Sigmoid colon (tissue), 7 donors: Measurements from ENCODE around the gene KLHL29. TPM values are rescaled to one million over a fixed set of nuclear protein-coding genes. Genes with fewer than 3 reads are reported as not detected.

Source experiments
- DNase-seq: peaks from one replicate; pipeline ENCODE4 v3.0.0-alpha.2; 2019
- H3K27ac ChIP-seq, 4 donors: fragments of 200-600 bp; sonication (generic); one replicate each; pipeline ENCODE4 v1.5.1; 2016 to 2019; ENCODE audit warnings: mild to moderate bottlenecking in 1 of 4
- H3K27me3 ChIP-seq, 3 donors: fragments of 200-600 bp; sonication (generic); one replicate each; pipeline ENCODE4 v1.5.1; 2019; ENCODE audit warnings: mild to moderate bottlenecking in 1 of 3
- H3K36me3 ChIP-seq, 4 donors: fragments of 200-600 bp; sonication (generic); one replicate each; pipeline ENCODE4 v1.5.1; 2016 to 2019
- H3K4me1 ChIP-seq, 4 donors: fragments of 200-600 bp; sonication (generic); one replicate each; pipeline ENCODE4 v1.5.1; 2017 to 2019
- H3K4me3 ChIP-seq, 4 donors: fragments of 200-600 bp; sonication (generic); one replicate each; pipeline ENCODE4 v1.5.1; 2017 to 2019; ENCODE audit warnings: mild to moderate bottlenecking in 2 of 4, moderate library complexity in 1 of 4
- H3K9me3 ChIP-seq, 4 donors: fragments of 200-600 bp in 3 of 4; sonication (generic) in 3 of 4; one replicate each; pipeline versions ENCODE4 v1.5.1 to v1.6.1; 2013 to 2019
- EP300 ChIP-seq, 4 donors: sonication (generic); formaldehyde crosslinking; IDR thresholded peaks; one replicate each; pipeline ENCODE4 v1.6.1; 2017; ENCODE audit warnings: antibody characterized with exemption in 4 of 4
- POLR2A ChIP-seq, 2 donors: fragments of 450-650 bp; IDR thresholded peaks; one replicate each; pipeline ENCODE4 v1.6.1; 2016; ENCODE audit warnings: antibody characterized with exemption in 2 of 2, mild to moderate bottlenecking in 2 of 2, moderate library complexity in 2 of 2
- POLR2AphosphoS5 ChIP-seq, 4 donors: sonication (generic); formaldehyde crosslinking; IDR thresholded peaks; one replicate each; pipeline ENCODE4 v1.6.1; 2017; ENCODE audit warnings: antibody characterized with exemption in 4 of 4
- WGBS, 2 donors: extraction: QIAGEN DNeasy Blood & Tissue Kit; methylation state at CpG; one replicate each; pipeline ENCODE4 v1.1.7; 2013; 5-methylcytosine and 5-hydroxymethylcytosine counted together
- intact Hi-C: fragments of 100-400 bp; cut with DNase I; formaldehyde crosslinking; loops from one replicate; pipeline ENCODE4 v1.15.1; 2023
- polyA plus RNA-seq, 3 donors: library from polyadenylated mRNA; stranded (reverse); fragments of 200-250 nt; gene quantifications; one replicate each; pipeline ENCODE4 v1.2.3, GENCODE V29; 2013
- total RNA-seq, 4 donors: library from RNA; depleted of rRNA; stranded (reverse); fragments of >200 nt; gene quantifications; one replicate each; pipeline ENCODE4 v1.1.0, GENCODE V29; 2016
- TF ChIP-seq, protein P1 (sequence below), 4 experiments: fragments of 450-650 bp in 3 of 4; fragments of 200-600 bp in 1 of 4; IDR thresholded peaks; one replicate each; pipeline ENCODE4 v1.5.1; 2016 to 2019; ENCODE audit warnings: antibody characterized with exemption in 4 of 4, mild to moderate bottlenecking in 3 of 4, moderate library complexity in 2 of 4
- donor health status: healthy with polysubstance abuse.
- donor health status: Bipolar disorder and iron deficiency.
- donor health status: healthy.

Gene KLHL29
- total and polyA plus RNA-seq, 7 donors = 0.46 to 25.5 (median 6.3) TPM

- Histone ChIP-seq H3K4me3 (no peak overlapping the region), H3K4me1 (peaks cover 0 to 6% (median 0%) of the 10 kb centered on the region in 4 donors), H3K27ac (no peak overlapping the region), H3K9me3 (no peaks in the 10 kb centered on the region), H3K36me3 (no peaks in the 10 kb centered on the region), H3K27me3 (no peaks in the 10 kb centered on the region)
- intact Hi-C loops = no loop called here
- 85 to 88% methylated on average over 1 of the region's 1 CpG for WGBS, 2 donors
- no peak for TF ChIP-seq POLR2A (IDR thresholded peaks at IDR 0.05)
- TF ChIP-seq, protein P1, sequence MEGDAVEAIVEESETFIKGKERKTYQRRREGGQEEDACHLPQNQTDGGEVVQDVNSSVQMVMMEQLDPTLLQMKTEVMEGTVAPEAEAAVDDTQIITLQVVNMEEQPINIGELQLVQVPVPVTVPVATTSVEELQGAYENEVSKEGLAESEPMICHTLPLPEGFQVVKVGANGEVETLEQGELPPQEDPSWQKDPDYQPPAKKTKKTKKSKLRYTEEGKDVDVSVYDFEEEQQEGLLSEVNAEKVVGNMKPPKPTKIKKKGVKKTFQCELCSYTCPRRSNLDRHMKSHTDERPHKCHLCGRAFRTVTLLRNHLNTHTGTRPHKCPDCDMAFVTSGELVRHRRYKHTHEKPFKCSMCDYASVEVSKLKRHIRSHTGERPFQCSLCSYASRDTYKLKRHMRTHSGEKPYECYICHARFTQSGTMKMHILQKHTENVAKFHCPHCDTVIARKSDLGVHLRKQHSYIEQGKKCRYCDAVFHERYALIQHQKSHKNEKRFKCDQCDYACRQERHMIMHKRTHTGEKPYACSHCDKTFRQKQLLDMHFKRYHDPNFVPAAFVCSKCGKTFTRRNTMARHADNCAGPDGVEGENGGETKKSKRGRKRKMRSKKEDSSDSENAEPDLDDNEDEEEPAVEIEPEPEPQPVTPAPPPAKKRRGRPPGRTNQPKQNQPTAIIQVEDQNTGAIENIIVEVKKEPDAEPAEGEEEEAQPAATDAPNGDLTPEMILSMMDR (IDR thresholded peaks at IDR 0.05) = no peak
- no peak for TF ChIP-seq POLR2AphosphoS5 (IDR thresholded peaks at IDR 0.05)
- TF ChIP-seq EP300 (IDR thresholded peaks at IDR 0.05) = no peak
- no peak for DNase-seq
These were observed 21.7 kb upstream of the KLHL29 start for GRCh38 chr2:23363268-23363667.

GRCh38 chr2:23363831-23364230, 21.1 kb upstream of the KLHL29 start:
- TF ChIP-seq POLR2A (IDR thresholded peaks at IDR 0.05) (no peak), EP300 (IDR thresholded peaks at IDR 0.05) (no peak), POLR2AphosphoS5 (IDR thresholded peaks at IDR 0.05) (no peak)
- TF ChIP-seq, protein P1 (IDR thresholded peaks at IDR 0.05) = no peak
- no peak for DNase-seq
- Histone ChIP-seq H3K27ac (no peak overlapping the region), H3K4me3 (no peak overlapping the region), H3K36me3 (no peaks in the 10 kb centered on the region), H3K27me3 (no peaks in the 10 kb centered on the region), H3K9me3 (no peaks in the 10 kb centered on the region), H3K4me1 (peaks cover 0 to 6% (median 0%) of the 10 kb centered on the region in 4 donors)
- intact Hi-C loops = no loop called here
- 30 to 53% methylated on average over 1 of the region's 1 CpG for WGBS, 2 donors

DNA sequence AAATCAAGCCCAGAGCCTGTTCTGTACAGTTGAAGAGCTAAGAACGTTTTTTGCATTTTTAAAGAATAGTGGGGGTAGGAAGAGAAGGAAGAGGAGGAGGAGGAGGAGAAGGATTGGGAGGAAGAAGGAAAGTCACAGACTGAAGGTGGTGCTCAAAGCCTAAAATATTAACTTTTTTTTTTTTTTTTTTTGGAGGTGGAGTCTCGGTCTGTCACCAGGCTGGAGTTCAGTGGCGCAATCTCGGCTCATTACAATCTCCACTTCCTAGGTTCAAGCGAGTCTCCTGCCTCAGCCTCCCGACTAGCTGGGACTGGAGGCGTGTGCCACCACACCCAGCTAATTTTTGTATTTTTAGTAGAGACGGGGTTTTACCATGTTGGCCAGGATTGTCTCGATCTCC, 18.3 kb upstream of the KLHL29 start:
- WGBS, 2 donors = 29 to 61% methylated on average over 9 of the region's 9 CpGs
- TF ChIP-seq EP300 (IDR thresholded peaks at IDR 0.05) = no peak
- TF ChIP-seq POLR2A (IDR thresholded peaks at IDR 0.05) = no peak
- no peak for TF ChIP-seq POLR2AphosphoS5 (IDR thresholded peaks at IDR 0.05)
- TF ChIP-seq, protein P1 (IDR thresholded peaks at IDR 0.05) = no peak
- intact Hi-C loops = loop anchor here (5.0 kb wide), 1 partner anchor 396 kb away; no protein-coding TSS in a partner anchor
- no peaks in the 10 kb centered on the region for H3K9me3 ChIP-seq
- no peak overlapping the region for H3K4me3 ChIP-seq
- peaks cover 0 to 6% (median 0%) of the 10 kb centered on the region in 4 donors for H3K4me1 ChIP-seq
- no peaks in the 10 kb centered on the region for H3K27me3 ChIP-seq
- no peaks in the 10 kb centered on the region for H3K36me3 ChIP-seq
- H3K27ac ChIP-seq = no peak overlapping the region
- DNase-seq = no peak

DNA sequence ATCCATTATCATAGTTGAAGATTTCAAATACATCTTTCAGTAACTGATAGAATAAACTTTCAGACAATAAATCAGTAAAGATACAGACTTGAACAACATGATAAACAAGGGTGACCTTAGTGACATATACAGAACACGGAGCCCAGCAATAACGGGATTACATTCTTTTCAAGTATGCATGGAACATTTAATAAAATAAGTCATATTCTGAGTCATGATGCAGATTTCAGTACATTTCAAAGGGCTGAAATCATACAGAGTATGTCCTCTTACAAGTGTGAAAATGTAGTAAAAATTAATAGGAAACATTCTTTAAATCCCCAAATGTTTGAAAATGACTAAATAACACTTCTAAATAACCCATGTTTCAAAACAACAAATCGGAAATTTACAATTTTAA, 17.2 kb upstream of the KLHL29 start:
- intact Hi-C loops = loop anchor here (5.0 kb wide), 1 partner anchor 395 kb away; no protein-coding TSS in a partner anchor
- WGBS, 2 donors = 69 to 78% methylated on average over 3 of the region's 3 CpGs
- no peaks in the 10 kb centered on the region for H3K9me3 ChIP-seq

GRCh38 chr2:23373666-23374065, 11.3 kb upstream of the KLHL29 start:
- H3K4me1 ChIP-seq = no peaks in the 10 kb centered on the region
- DNase-seq = no peak
- TF ChIP-seq, protein P1 (IDR thresholded peaks at IDR 0.05) = no peak
- TF ChIP-seq POLR2AphosphoS5 (IDR thresholded peaks at IDR 0.05) (no peak), EP300 (IDR thresholded peaks at IDR 0.05) (no peak), POLR2A (IDR thresholded peaks at IDR 0.05) (no peak)
- H3K27ac ChIP-seq = no peak overlapping the region
- intact Hi-C loops = no loop called here
- WGBS, 2 donors = 84 to 89% methylated on average over 8 of the region's 8 CpGs
- no peak overlapping the region for H3K4me3 ChIP-seq
- no peaks in the 10 kb centered on the region for H3K36me3 ChIP-seq
- peaks cover 0 to 1% (median 0%) of the 10 kb centered on the region in 4 donors for H3K9me3 ChIP-seq
- H3K27me3 ChIP-seq = no peaks in the 10 kb centered on the region

More for the DNA sequence above, 17.2 kb upstream of the KLHL29 start:
- H3K4me3 ChIP-seq = no peak overlapping the region
- H3K36me3 ChIP-seq = no peaks in the 10 kb centered on the region
- no peak for TF ChIP-seq POLR2AphosphoS5 (IDR thresholded peaks at IDR 0.05)
- H3K4me1 ChIP-seq = peaks cover 0 to 6% (median 0%) of the 10 kb centered on the region in 4 donors
- no peaks in the 10 kb centered on the region for H3K27me3 ChIP-seq
- no peak overlapping the region for H3K27ac ChIP-seq
- no peak for DNase-seq
